ENCODE data around the gene PPP3CA. TPM values are rescaled to one million over a fixed set of nuclear protein-coding genes. Genes with fewer than 3 reads are reported as not detected.

Gene PPP3CA
- total and polyA plus RNA-seq, 7 experiments from 2014 or later = 2.9 to 30.9 (median 16.9) TPM

DNA sequence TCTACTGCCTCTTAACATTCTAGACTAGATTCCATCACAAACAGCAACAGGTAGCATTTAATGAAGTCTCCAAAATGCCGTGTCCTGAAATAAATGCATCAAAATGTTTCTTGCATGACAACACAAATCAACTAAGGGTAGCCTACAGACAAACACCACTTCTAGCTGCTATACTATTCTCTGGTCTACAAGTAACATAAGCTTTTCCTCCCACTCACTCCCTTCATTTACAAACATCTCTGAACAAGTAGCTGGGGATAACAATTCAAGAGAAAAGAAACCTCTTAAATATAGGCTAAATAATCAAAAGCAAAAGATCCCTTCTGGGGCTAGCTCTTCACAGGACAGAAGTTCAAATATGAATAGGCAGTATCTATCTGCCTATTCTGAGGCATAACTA is 20.8 kb downstream of the PPP3CA start:
- no peak overlapping the region for H3K4me3 ChIP-seq (ENCODE audit: low read length)
- ChIA-PET POLR2A (interaction anchor here (1.9 to 2.9 kb wide), 2 partner anchors 21 to 1501 kb away, joined by 4 to 12 read pairs; partner anchors contain the start of genes PPP3CA and UBE2D3), CTCF (interaction anchor here (0.6 to 1.0 kb wide), 4 partner anchors 21 to 391 kb away, joined by 3 to 4 read pairs (median 4); partner anchors contain the start of gene PPP3CA)
- no peak overlapping the region for H3K27ac ChIP-seq (ENCODE audit: low read depth, low read length)
- intact Hi-C loops (cut with micrococcal nuclease) = loop anchor here in 1 of 2 donors (5.0 kb wide), 3 partner anchors 44 to 304 kb away; no protein-coding TSS in a partner anchor
- H3K36me3 ChIP-seq (ENCODE audit: control insufficient read depth in 2 of 3, insufficient read depth in 3 of 3, low read length in 3 of 3) = no peaks in the 10 kb centered on the region
- H3K9me3 ChIP-seq (ENCODE audit: control insufficient read depth in 2 of 3, low read length in 3 of 3) = no peaks in the 10 kb centered on the region
- DNase-seq = no peak
- no peak for ATAC-seq
- peak overlapping the region in 4 of 10 donors; percentile 6 to 26 (median 12) for H3K4me3 Mint-ChIP-seq
- no peak overlapping the region for H3K27ac Mint-ChIP-seq
- peaks cover 0 to 2% (median 0%) of the 10 kb centered on the region in 11 donors for H3K9me3 Mint-ChIP-seq
- H3K4me1 ChIP-seq (ENCODE audit: control insufficient read depth in 2 of 2, insufficient read depth in 2 of 2, low read length in 2 of 2) = peaks cover 18 to 49% of the 10 kb centered on the region in 2 donors
- H3K27me3 ChIP-seq (ENCODE audit: control insufficient read depth in 2 of 2, insufficient read depth in 2 of 2, low read length in 2 of 2) = no peaks in the 10 kb centered on the region
- H3K36me3 Mint-ChIP-seq = peaks cover 0 to 11% (median 5%) of the 10 kb centered on the region in 5 donors
- peaks cover 0 to 52% (median 4%) of the 10 kb centered on the region in 5 donors for H3K27me3 Mint-ChIP-seq
- H3K4me1 Mint-ChIP-seq = peaks cover 32 to 75% (median 58%) of the 10 kb centered on the region in 7 donors

DNA sequence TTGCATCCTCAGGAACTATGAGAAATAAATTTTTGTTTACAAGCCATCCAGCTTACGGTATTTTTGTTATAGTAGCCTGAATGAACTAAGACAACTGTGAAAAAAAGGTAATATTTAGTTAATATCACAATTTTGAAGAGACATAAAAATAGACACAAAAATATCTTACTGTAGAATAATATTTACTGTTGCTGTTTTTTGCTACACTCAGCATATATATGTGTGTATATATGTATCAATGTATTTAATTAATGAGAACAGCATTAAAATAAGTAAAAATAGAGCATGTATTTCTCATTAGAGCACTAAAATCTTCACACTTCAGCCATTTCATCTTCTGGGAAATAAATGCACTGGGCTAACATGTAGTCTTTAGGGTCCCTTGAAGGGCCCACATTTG is 24.6 kb downstream of the PPP3CA start:
- intact Hi-C loops (cut with micrococcal nuclease) = no loop called here
- no peaks in the 10 kb centered on the region for H3K36me3 ChIP-seq (ENCODE audit: control insufficient read depth in 2 of 3, insufficient read depth in 3 of 3, low read length in 3 of 3)
- POLR2A ChIA-PET = no interaction called here
- no peak for ATAC-seq
- no peaks in the 10 kb centered on the region for H3K27me3 ChIP-seq (ENCODE audit: control insufficient read depth in 2 of 2, insufficient read depth in 2 of 2, low read length in 2 of 2)
- no peak overlapping the region for H3K27ac ChIP-seq (ENCODE audit: low read depth, low read length)
- H3K9me3 ChIP-seq (ENCODE audit: control insufficient read depth in 2 of 3, low read length in 3 of 3) = no peaks in the 10 kb centered on the region
- Mint-ChIP-seq H3K9me3 (peaks cover 0 to 2% (median 0%) of the 10 kb centered on the region in 11 donors), H3K27ac (no peak overlapping the region), H3K27me3 (peaks cover 0 to 44% (median 4%) of the 10 kb centered on the region in 5 donors), H3K4me1 (peaks cover 18 to 60% (median 37%) of the 10 kb centered on the region in 7 donors), H3K36me3 (peaks cover 0 to 10% (median 8%) of the 10 kb centered on the region in 5 donors), H3K4me3 (no peak overlapping the region)
- DNase-seq = no peak
- H3K4me3 ChIP-seq (ENCODE audit: low read length) = no peak overlapping the region
- CTCF ChIA-PET = no interaction called here
- H3K4me1 ChIP-seq (ENCODE audit: control insufficient read depth in 2 of 2, insufficient read depth in 2 of 2, low read length in 2 of 2) = peaks cover 5 to 23% of the 10 kb centered on the region in 2 donors

DNA sequence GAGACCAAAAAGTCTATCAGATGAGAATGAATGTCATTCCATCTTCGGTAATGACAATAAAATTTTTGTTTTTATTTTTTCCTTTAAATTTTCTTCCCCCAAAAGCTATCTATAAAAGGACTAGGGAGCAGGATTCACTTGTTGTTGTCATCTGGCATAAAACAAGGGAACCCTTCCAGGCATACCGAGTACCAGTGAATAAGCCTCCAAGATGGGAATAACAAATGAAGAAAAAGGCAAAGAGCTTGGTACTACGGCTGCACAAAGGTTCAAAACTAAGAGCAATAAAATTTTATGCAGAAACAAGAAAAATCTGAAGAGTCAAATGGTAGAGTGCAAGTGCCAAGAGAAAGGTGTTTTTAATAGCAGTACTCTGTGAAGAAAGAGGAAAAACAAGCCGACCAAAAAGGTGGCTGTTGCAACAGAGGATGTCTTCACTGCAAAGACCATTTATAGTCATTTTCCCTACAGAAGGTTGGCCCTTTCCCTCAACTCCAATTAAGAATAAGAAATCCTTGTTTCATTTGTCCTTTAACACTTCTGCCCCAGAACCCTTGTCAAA is 25.8 kb downstream of the PPP3CA start:
- intact Hi-C loops (cut with micrococcal nuclease) = no loop called here
- peaks cover 0 to 12% of the 10 kb centered on the region in 2 donors for H3K4me1 ChIP-seq (ENCODE audit: control insufficient read depth in 2 of 2, insufficient read depth in 2 of 2, low read length in 2 of 2)
- Mint-ChIP-seq H3K36me3 (peaks cover 0 to 10% (median 6%) of the 10 kb centered on the region in 5 donors), H3K9me3 (peaks cover 0 to 2% (median 0%) of the 10 kb centered on the region in 11 donors), H3K27ac (no peak overlapping the region), H3K4me3 (no peak overlapping the region), H3K4me1 (peaks cover 16 to 52% (median 34%) of the 10 kb centered on the region in 7 donors), H3K27me3 (peaks cover 0 to 41% (median 2%) of the 10 kb centered on the region in 5 donors)
- CTCF ChIA-PET = interaction anchor here (0.6 kb wide), 1 partner anchor 25 kb away, joined by 3 read pairs; no protein-coding TSS in a partner anchor
- POLR2A ChIA-PET = interaction anchor here (0.7 kb wide), 1 partner anchor 1226 kb away, joined by 3 read pairs; no protein-coding TSS in a partner anchor
- DNase-seq (no peak), ATAC-seq (no peak)
- no peaks in the 10 kb centered on the region for H3K36me3 ChIP-seq (ENCODE audit: control insufficient read depth in 2 of 3, insufficient read depth in 3 of 3, low read length in 3 of 3)
- H3K27ac ChIP-seq (ENCODE audit: low read depth, low read length) = no peak overlapping the region
- no peaks in the 10 kb centered on the region for H3K9me3 ChIP-seq (ENCODE audit: control insufficient read depth in 2 of 3, low read length in 3 of 3)
- no peaks in the 10 kb centered on the region for H3K27me3 ChIP-seq (ENCODE audit: control insufficient read depth in 2 of 2, insufficient read depth in 2 of 2, low read length in 2 of 2)
- H3K4me3 ChIP-seq (ENCODE audit: low read length) = no peak overlapping the region

DNA sequence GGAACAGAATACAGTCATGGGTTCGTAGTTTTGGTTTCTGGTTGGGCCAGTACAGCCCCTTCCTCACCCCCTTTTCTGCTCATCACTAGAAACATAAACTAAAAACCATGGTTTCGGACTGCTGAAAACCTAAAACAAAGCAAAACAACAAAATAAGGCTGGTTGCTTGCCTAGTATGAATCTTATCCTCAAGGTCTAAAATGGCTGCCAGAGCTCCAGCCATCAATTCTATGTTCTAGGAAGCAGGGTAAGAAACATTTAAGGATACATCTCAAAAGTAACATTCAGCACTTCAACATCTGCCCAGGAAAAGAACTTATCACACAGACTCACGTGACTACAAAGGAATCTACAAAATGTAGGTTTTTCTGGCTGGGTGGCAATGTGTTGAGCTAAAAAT is 31.5 kb downstream of the PPP3CA start:
- POLR2A ChIA-PET = no interaction called here
- H3K4me1 Mint-ChIP-seq = peaks cover 2 to 36% (median 22%) of the 10 kb centered on the region in 7 donors
- no peaks in the 10 kb centered on the region for H3K4me1 ChIP-seq (ENCODE audit: control insufficient read depth in 2 of 2, insufficient read depth in 2 of 2, low read length in 2 of 2)
- no peaks in the 10 kb centered on the region for H3K27me3 ChIP-seq (ENCODE audit: control insufficient read depth in 2 of 2, insufficient read depth in 2 of 2, low read length in 2 of 2)
- CTCF ChIA-PET = no interaction called here
- peaks cover 0 to 5% (median 0%) of the 10 kb centered on the region in 5 donors for H3K27me3 Mint-ChIP-seq
- H3K36me3 Mint-ChIP-seq = peaks cover 3 to 15% (median 9%) of the 10 kb centered on the region in 5 donors
- peaks cover 0 to 9% (median 5%) of the 10 kb centered on the region in 11 donors for H3K9me3 Mint-ChIP-seq
- H3K36me3 ChIP-seq (ENCODE audit: control insufficient read depth in 2 of 3, insufficient read depth in 3 of 3, low read length in 3 of 3) = no peaks in the 10 kb centered on the region
- intact Hi-C loops (cut with micrococcal nuclease) = no loop called here
- H3K4me3 ChIP-seq (ENCODE audit: low read length) = no peak overlapping the region
- no peak overlapping the region for H3K27ac ChIP-seq (ENCODE audit: low read depth, low read length)
- H3K27ac Mint-ChIP-seq = no peak overlapping the region
- H3K9me3 ChIP-seq (ENCODE audit: control insufficient read depth in 2 of 3, low read length in 3 of 3) = no peaks in the 10 kb centered on the region
- DNase-seq = no peak
- H3K4me3 Mint-ChIP-seq = no peak overlapping the region
- ATAC-seq = no peak

DNA sequence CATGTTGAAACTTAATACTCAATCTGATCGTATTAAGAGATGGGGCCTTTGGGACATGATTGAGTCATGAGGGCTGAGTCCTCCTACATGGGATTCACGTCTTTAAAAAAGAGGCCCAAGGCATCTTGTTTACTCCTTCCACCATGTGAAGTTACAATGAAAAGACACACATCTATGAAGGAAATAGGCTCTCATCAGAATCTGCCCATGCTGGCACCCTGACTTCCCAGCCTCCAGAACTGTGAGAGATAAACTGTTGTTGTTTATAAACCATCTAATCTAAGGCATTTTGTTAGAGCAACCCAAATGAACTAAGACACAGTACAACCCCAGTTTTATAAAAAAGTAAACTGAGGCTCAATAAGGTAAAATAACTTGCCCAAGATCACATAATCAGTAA is 32.3 kb downstream of the PPP3CA start:
- Histone ChIP-seq H3K27me3 (ENCODE audit: control insufficient read depth in 2 of 2, insufficient read depth in 2 of 2, low read length in 2 of 2) (no peaks in the 10 kb centered on the region), H3K27ac (ENCODE audit: low read depth, low read length) (no peak overlapping the region), H3K4me3 (ENCODE audit: low read length) (no peak overlapping the region), H3K9me3 (ENCODE audit: control insufficient read depth in 2 of 3, low read length in 3 of 3) (no peaks in the 10 kb centered on the region), H3K4me1 (ENCODE audit: control insufficient read depth in 2 of 2, insufficient read depth in 2 of 2, low read length in 2 of 2) (peaks cover 0 to under 1% of the 10 kb centered on the region in 2 donors), H3K36me3 (ENCODE audit: control insufficient read depth in 2 of 3, insufficient read depth in 3 of 3, low read length in 3 of 3) (no peaks in the 10 kb centered on the region)
- no peak for ATAC-seq
- Mint-ChIP-seq H3K4me3 (no peak overlapping the region), H3K4me1 (peaks cover 0 to 36% (median 26%) of the 10 kb centered on the region in 7 donors), H3K27ac (no peak overlapping the region), H3K36me3 (peaks cover 3 to 15% (median 9%) of the 10 kb centered on the region in 5 donors), H3K27me3 (peaks cover 0 to 2% (median 0%) of the 10 kb centered on the region in 5 donors), H3K9me3 (peaks cover 0 to 9% (median 5%) of the 10 kb centered on the region in 11 donors)
- CTCF ChIA-PET = no interaction called here
- intact Hi-C loops (cut with micrococcal nuclease) = no loop called here
- DNase-seq = no peak
- POLR2A ChIA-PET = no interaction called here

DNA sequence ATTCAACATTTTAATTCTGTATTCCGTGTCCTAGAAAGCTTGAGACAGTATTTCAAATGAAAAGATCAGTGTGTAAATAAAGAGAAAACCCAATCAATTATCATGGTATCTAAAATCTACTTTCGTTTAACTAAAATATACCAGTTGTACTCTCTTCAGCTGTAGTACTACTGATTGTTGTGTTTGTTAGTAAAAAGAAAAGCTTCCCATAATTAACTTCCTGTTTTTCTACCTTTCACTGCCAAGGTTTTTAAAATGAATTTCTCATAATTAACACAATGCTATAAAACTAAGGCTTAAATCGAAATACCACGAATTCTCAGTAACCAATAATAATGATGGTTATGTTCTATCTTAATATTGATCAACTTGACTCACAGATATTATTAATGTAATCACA is 37.4 kb downstream of the PPP3CA start:
- no peaks in the 10 kb centered on the region for H3K27me3 ChIP-seq (ENCODE audit: control insufficient read depth in 2 of 2, insufficient read depth in 2 of 2, low read length in 2 of 2)
- H3K27me3 Mint-ChIP-seq = peaks cover 0 to 2% (median 0%) of the 10 kb centered on the region in 5 donors
- peaks cover 11 to 65% (median 41%) of the 10 kb centered on the region in 7 donors for H3K4me1 Mint-ChIP-seq
- H3K9me3 ChIP-seq (ENCODE audit: control insufficient read depth in 2 of 3, low read length in 3 of 3) = no peaks in the 10 kb centered on the region
- intact Hi-C loops (cut with micrococcal nuclease) = no loop called here
- H3K9me3 Mint-ChIP-seq = peaks cover 0 to 2% (median 0%) of the 10 kb centered on the region in 11 donors
- H3K4me1 ChIP-seq (ENCODE audit: control insufficient read depth in 2 of 2, insufficient read depth in 2 of 2, low read length in 2 of 2) = peaks cover 0 to 11% of the 10 kb centered on the region in 2 donors
- H3K27ac Mint-ChIP-seq = no peak overlapping the region
- POLR2A ChIA-PET = no interaction called here
- peaks cover 0 to 3% (median 0%) of the 10 kb centered on the region in 5 donors for H3K36me3 Mint-ChIP-seq
- no peaks in the 10 kb centered on the region for H3K36me3 ChIP-seq (ENCODE audit: control insufficient read depth in 2 of 3, insufficient read depth in 3 of 3, low read length in 3 of 3)
- no peak overlapping the region for H3K4me3 ChIP-seq (ENCODE audit: low read length)
- DNase-seq (no peak), ATAC-seq (no peak)
- CTCF ChIA-PET = no interaction called here
- no peak overlapping the region for H3K27ac ChIP-seq (ENCODE audit: low read depth, low read length)
- no peak overlapping the region for H3K4me3 Mint-ChIP-seq

Measured in naive thymus-derived CD4-positive, alpha-beta T cell (primary cell).